Left lobe of liver (tissue), 2 donors: Measurements from ENCODE around the gene THRSP. TPM values are rescaled to one million over a fixed set of nuclear protein-coding genes. Genes with fewer than 3 reads are reported as not detected.
"Not testable (repeated sequence)": the region's sequence is repeated elsewhere in the genome, so short reads cannot be mapped to it uniquely, and the experiment has no call there.

Experiments used
- ATAC-seq: fragments of 200-7000 bp; cut with Tn5 transposase; one replicate; pipeline ENCODE4 v1.9.1; 2020; ENCODE audit warnings: mild to moderate bottlenecking, moderate library complexity
- DNase-seq: peaks from one replicate; pipeline ENCODE4 v3.0.0-alpha.2; 2020; ENCODE audit warnings: low spot score
- total RNA-seq: library from RNA; stranded (reverse); gene quantifications from one replicate; pipeline ENCODE4 v1.2.1, GENCODE V29; 2021
- donor health status: DM: no; HTN: no; CAD: no; lungs with moderate emphysema.
- donor health status: DM: no; HTN: yes; CAD: no.

The THRSP gene
- total RNA-seq, 1 donor from 2014 or later = 48.6 TPM

DNA sequence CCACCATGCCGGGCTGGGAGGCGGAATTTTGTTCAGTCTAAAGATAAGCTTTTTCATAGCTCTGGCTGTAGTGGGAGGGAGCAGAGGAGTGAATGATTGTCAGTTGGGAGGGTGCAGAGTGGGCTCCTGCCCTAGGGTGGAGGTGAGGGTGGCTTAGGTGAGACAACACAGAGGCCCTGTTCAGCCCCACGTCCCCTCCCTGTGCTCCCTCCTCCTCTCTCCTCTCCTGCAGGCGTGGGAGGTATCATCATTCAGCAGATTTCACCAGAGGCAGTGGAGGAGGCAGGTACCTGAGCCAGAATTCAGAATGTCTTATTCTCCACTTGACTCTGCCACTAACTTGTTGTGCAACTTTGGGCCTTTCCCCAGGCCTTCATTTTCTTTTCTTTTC, 1.7 kb upstream of the THRSP start:
- DNase-seq (no peak), ATAC-seq (peak; percentile 6)

DNA sequence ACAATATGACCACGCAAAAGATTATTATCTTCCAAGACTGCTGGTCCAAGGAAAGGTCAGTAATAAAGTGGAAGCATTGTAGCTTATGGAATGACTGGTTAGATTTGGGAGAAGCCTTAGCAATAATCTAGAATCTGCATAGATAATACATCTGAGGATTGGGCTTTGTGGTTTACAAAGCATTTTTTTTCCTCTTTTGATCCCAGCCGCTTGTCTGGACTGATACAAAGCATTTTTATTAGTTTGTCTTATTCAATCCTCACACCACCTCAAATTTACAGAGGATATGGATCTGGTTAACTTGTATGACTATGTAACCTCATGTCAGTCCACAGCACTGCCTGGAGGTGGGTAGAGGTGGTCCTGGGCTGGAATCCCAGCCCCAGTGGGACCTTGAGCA, 990 bp upstream of the THRSP start:
- DNase-seq (no peak), ATAC-seq (no peak)

DNA sequence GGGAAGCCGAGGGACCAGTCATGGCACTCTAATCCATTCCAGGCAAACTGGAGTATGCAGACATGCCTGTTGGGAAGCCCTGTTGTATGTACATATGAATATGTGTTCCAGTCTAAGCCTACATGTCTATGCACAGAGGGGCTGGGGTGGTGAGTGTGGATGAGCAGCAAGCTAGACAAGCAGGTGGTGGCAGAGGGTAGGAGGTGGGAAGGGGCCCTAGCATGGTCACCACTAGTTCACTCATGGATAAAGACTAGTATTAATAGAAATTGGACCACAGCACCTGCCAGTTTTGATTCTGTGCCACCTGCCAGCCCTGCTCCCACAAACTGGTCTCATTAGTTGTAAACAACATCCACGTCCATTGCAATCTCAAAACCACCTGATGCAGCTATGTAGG, 1.5 kb downstream of the THRSP start:
- ATAC-seq = no peak

DNA sequence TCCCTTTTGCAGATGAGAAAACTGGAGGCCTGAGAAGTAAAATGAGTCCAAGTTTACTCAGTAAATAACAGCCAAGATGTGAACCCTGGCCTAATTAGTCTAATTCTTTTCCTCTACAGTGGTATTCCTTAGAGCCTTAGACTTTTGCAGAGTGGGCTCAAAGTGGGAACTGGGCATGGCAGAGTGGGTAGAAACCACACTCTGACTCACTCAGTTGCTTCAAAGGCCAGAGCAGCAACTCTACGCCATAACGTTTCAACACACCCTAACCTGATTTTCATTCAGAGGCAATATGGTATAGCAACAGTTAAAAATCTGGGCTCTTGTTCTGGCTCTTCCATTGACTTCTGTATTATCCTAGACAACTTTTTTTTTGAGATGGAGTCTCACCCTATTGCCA, 2.8 kb downstream of the THRSP start:
- ATAC-seq (no peak), DNase-seq (no peak)

More for the DNA sequence above, 1.5 kb downstream of the THRSP start:
- DNase-seq = no peak

DNA sequence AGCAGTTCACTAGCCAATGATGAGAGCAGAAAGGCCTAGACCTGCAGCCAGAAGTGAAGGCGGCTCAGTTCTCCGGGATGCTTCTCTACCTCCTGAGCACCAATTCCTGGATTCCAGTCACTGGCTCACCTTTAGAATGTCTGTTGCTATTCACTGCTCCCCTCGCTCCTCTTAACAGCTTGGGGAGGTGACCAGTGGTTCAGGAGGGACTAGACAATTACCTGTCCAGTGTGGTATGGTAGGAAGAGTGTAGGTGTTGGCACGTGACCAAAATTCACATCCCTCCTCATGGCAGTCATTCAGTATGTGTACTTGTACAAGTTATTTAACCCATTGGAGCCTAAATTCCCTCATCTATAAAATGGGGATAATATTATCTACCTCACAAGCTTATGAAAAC, 4.0 kb downstream of the THRSP start:
- ATAC-seq (no peak), DNase-seq (no peak)

DNA sequence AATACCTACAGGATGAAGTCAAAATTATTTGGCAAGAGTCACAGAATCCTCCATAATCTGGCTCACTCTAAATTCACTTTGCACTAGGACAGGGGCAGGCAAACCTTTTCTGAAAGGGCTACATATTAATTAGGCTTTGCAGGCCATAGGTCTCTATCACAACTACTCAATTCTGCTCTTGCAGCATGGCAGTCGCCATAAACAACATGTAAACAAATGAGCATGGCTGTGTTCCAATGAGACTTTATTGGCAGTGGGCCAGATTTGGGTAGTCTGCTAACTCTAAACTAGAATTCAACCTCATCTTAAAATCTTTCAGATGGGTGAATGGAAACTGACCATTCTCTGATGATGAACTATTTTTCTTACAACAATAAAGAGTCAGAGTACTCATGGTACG, 5.8 kb downstream of the THRSP start:
- ATAC-seq (peak; percentile 13), DNase-seq (peak; percentile 69)

DNA sequence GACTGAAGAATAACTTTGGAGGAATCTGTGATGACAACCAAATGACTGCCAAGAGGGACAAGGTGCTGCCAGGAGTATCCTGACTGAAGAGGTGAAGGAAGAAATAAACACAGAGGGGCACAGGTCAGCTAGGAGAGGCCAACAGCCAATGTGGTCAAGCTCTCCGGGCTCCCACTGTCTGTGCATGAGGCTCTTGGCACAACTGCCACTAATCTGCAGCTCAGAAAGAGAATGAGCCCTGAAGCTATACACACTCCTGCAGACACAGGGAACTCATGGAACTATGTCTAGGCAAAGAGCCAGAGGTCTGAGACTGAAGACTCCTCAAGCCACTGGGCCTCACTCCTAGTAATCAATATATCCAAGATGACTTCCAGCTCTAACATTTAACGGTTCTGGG, 7.0 kb downstream of the THRSP start:
- ATAC-seq = no peak
- no peak for DNase-seq

DNA sequence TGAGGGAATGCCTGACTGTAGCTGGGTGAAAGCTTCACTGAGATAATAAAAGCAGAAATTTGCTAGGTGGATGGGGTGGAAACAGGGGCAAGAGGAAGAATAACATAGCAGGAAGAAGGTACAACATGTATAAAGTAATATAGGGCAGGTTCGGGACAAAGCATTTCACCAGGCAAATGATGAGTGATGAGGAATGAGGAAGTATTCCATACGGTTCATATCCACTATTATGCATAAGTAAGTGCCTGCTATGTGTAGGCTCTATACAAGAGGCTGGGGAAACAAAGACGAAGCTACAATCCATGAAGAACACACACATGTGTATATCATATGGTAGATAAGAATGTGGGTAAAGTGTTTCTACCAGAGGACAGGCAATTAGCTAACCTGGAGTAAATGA, 8.1 kb downstream of the THRSP start:
- no peak for ATAC-seq
- DNase-seq = no peak

DNA sequence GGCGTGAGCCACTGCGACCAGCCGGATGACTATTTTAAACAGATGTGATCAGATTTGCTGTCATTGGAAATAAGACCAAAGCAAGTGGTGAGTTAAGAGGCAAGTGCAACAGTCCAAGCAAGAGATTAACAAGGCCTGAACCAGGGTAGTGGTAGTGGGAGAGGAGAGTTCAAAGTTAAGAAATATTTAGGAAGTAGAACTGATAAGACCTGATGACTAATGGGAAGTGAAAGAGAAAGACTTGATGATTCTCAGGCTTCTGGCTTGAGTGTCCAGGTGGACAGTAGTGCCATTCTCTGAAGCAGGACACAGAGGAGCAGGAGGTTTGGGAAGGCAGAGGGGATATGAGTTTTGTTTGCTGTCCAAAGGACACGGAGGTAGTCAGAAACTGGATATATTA, 8.8 kb downstream of the THRSP start:
- no peak for ATAC-seq
- DNase-seq = no peak

DNA sequence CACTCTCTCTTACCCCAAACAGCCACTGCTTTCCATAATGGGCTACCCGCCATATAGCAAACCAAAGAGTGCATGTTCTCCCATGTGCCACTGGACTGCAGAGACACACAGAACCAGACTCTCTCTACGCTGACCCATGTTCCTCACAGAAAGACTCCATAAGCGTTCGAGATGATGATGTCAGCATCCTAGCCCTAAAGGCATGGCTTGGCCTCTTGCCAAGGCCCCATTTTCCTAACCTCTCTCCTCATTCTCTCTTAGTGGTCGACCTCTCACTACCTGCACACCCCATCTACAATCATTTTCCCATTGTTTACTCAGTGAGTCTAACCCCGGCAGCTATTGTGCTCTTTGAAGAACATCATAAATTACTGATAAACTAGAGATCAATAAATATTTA, 11.1 kb downstream of the THRSP start:
- no peak for DNase-seq
- no peak for ATAC-seq

DNA sequence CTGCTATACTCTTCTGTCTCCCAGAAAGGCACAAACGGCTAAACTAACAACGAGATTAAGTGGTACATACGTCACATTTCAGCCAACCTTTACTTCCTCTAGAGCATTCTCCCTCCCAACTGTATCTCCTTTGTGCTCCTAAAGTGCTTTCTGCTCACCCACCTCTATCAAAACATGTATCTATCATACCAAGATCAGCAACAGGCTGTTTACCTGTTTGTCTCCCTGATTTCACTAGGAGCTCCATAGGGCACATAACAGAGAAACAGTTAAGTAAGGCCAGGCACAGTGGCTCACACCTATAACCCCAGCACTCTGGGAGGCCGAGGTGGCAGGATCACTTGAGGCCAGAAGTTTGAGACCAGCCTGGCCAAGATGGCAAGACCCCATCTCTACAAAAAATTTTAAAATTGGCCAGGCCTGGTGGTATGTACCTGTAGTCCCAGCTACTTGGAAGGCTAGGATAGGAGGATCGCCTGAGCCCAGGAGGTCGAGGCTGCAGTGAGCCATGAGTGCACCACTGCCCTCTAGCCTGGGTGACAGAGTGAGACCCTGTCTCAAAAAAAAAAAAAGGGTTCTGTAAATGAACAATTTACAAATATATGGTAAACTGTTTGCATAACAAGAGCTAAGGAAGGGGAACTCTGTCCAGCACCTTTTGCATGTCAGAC, 13.2 kb downstream of the THRSP start:
- no peak for DNase-seq
- ATAC-seq = no peak

DNA sequence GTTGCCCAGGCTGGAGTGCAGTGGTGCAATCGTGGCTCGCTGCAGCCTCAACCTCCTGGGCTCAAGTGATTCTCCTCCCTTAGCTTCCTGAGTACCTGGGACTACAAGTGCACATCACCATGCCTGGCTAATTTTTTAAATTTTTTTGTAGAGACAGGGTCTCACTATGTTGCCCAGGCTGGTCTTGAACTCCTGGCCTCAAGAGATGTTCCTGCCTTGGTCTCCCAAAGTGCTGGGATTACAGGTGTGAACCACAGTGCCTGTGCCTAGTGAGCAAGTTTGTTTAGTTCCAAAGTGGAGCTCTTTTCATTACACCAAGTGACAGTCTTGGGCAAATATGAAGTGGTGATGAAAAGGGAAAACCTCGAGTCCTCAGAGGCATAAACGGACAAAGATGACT, 13.9 kb downstream of the THRSP start:
- not testable (repeated sequence) for DNase-seq, ATAC-seq

DNA sequence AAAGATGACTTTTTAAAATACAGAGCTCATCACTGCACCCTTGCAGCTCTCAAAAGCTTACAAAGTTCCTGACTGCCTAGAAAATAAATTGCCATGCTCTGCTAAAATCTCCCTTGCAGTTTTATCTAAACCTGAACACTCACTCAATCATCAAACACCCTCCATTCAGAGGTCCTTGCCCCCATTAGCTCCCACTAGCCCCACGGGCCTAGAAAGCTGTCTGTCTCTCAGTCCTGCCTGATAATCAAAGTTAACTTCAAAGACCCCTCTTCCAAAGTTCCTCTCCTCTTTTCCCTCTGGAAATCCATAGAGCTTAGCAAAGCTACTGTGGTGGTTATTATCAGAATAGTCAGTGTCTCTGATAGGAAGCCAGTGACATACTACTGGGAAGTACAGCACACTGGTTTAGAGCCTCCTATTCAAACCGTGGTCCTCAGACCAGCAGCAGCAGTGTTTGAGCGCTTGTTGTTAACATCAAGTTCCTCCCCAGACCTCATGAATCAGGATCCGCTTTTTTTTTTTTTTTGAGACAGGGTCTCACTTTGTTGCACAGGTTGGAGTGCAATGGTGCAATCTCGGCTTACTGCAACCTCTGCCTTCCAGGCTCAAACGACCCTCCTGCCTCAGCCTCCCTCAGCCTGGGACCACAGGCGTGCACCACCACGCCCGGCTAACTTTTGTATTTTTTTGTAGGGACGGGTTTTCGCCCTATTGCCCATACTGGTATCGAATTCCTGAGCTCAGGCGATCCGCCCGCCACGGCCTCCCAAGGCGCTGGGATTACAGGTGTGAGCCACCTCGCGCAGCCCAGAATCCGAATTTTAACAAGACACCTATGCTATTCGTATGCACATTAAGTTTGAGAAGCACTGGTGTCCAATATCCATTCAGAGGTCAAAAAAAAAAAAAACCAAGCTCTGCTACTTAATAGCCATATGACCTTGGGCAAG, 14.8 kb downstream of the THRSP start:
- DNase-seq = no peak
- ATAC-seq = peak; percentile 10

DNA sequence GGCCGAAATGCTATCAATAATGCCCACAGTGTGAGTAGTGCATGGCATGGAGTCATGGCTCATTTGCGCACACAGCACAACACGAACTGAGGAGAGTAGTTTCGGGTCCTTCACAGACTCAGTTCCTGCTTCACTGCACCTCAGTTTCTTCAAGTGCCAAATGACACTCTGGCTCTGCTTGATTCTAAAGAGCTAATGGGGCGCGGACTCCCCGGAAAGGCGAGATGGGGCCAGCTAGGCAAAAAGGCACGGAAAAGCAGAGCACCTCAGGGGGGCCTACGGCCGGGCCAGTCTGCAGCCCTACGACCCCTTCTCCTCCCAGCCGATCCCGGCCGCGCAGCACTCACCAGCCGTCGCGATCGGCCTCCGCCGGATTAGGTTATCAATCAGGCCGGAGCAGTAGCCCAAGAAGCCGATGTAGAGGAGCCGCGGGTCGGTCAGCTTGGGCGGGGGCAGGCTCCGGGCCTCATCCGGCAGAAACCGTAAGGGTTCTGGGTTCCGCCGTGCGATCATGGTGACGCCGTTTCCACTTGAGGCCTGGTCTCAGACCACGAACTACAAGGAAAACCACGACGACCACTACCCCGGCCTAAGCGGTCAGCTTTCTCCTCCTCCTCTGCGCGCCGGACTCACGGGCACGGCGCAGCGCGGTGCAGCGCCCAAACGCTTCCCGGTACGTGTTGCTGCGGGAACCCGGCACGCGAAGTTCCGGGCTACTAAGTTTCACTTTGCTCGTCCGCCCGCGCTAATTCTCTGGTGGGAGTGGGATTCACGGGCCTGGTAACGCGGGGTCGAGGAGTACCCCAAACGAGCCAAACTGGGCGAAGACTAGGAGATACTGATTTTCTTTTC, 15.8 kb downstream of the THRSP start, which contains the start of gene NDUFC2:
Gene NDUFC2 (minus strand): TSS at position 631 of the 852 bp plus-strand sequence. CDS start 118 bp downstream, at position 513.
- DNase-seq (peak; percentile 81), ATAC-seq (peak; percentile 96)

DNA sequence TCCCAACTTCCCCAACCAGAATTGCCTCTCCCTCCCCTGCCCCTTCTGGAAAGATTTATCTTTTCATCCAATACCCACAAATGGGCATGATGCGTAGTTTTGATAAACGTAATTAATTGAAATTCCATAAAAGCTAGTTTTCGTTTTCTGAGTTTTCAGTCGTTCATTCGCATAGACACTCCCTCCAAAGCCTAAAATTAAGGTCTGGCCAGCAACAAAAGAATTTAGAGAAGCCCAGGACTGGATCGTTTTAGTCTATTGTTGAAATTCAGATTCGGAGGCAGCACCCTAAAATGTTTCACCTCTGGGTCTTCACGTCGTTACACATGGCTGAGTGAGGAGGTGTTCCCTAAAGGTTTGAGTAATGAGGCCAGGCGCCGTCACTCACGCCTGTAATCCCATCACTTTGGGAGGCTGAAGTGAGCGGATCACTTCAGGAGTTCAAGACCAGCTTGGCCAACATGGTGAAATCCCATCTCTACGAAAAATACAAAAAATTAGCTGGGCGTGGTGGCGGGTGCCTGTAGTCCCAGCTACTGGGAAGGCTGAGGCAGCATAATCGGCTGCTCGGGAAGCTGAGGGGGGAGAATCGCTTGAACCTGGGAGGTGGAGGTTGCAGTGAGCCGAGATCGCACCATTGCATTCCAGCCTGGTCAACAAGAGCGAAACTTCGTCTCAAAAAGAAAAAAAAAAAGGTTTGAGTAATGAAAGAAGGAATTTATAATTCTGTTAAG, 16.6 kb downstream of the THRSP start:
- DNase-seq (no peak), ATAC-seq (no peak)

DNA sequence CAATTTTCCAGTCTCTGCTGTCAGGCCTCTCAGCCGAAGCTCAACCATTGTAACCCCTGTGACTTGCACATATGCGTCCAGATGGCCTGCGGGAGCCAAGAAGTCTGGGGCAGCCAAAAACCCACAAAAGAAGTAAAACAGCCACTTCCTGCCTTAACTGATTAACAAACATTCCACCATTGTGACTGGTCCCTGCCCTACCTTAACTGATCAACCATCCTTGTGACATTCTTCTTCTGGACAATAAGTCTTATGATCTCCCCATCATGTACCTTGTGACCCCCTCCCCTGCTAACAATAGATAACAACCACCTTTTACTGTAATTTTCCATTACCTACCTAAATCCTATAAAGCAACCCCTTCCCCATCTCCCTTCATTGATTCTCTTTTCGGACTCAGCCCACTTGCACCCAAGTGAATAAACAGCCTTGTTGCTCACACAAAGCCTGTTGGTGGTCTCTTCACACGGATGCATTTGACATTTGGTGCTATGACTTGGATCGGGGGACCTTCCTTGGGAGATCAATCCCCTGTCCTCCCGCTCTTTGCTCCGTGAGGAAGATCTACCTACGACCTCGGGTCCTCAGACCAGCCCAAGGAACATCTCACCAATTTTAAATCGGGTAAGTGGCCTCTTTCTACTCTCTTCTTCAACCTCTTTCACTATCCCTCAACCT, 17.3 kb downstream of the THRSP start:
- DNase-seq = no peak
- no peak for ATAC-seq

DNA sequence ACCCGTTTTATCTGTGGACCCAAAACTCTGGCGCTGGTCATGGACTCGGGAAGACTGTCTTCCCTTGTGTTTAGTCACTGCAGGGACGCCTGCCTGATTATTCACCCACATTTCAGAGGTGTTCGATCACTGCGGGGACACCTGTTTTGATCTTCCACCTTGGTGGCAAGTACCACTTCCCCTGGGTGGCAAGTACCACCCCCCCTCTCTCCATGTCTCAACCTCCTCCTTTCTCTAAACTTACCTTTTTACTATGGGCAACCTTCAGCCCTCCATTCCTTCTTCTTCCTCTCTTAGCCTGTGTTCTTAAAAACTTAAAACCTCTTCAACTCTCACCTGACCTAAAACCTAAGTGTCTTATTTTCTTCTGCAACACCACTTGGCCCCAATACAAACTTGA, 17.9 kb downstream of the THRSP start:
- ATAC-seq (no peak), DNase-seq (no peak)

DNA sequence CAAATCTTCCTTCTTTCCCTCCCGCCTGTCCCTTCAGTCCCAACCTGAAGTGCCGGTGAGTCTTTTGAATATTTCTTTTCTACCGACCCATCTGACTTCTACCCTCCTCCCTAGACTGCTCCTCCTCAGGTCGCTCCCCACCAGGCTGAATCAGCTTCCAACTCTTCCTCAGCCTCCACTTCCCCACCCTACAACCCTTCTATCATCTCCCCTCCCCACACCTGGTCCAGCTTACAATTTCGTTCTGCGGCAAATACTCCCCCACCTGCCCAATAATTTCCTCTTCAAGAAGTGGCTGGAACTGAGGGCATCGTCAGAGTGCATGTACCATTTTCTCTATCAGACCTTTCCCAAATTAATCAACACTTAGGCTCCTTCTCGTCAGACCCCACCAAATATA, 18.5 kb downstream of the THRSP start:
- DNase-seq (no peak), ATAC-seq (no peak)

DNA sequence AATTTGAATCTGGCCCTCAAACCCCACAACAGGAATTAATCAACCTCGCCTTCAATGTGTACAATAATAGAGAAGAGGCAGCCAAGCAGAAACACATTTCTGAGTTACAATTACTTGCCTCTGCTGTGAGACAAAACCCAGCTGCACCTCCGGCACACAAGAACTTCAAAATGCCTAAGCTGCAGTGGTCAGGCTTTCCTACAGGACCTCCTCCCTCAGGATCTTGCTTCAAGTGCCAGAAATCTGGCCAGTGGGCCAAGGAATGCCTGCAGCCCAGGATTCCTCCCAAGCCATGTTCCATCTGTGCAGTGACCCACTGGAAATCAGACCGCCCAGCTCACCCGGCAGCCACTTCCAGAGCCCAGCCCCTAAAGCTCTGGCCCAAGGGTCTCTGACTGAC, 19.4 kb downstream of the THRSP start:
- ATAC-seq (no peak), DNase-seq (no peak)

DNA sequence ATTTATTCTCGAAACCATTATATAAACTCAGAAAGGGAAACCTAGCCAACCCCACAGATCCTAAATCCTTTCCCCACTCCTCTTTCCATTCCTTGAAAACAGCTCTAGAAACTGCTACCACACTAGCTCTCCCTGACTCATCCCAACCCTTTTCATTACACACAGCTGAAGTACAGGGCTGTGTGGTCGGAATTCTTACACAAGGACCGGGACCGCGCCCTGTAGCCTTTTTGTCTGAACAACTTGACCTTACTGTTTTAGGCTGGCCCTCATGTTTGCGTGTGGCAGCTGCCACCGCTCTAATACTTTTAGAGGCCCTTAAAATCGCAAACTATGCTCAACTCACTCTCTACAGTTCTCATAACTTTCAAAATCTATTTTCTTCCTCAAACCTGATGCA, 20.8 kb downstream of the THRSP start:
- DNase-seq, ATAC-seq: not testable (repeated sequence)
